GM18511 (cell line): ENCODE data around the gene ANKDD1A.

Source experiments
- ATAC-seq: cut with Tn5 transposase; IDR thresholded peaks from one replicate; pipeline ENCODE4 v1.9.1; 2021; ENCODE audit warnings: mild to moderate bottlenecking, moderate library complexity; ENCODE audit not compliant: unreplicated experiment

Gene ANKDD1A

DNA sequence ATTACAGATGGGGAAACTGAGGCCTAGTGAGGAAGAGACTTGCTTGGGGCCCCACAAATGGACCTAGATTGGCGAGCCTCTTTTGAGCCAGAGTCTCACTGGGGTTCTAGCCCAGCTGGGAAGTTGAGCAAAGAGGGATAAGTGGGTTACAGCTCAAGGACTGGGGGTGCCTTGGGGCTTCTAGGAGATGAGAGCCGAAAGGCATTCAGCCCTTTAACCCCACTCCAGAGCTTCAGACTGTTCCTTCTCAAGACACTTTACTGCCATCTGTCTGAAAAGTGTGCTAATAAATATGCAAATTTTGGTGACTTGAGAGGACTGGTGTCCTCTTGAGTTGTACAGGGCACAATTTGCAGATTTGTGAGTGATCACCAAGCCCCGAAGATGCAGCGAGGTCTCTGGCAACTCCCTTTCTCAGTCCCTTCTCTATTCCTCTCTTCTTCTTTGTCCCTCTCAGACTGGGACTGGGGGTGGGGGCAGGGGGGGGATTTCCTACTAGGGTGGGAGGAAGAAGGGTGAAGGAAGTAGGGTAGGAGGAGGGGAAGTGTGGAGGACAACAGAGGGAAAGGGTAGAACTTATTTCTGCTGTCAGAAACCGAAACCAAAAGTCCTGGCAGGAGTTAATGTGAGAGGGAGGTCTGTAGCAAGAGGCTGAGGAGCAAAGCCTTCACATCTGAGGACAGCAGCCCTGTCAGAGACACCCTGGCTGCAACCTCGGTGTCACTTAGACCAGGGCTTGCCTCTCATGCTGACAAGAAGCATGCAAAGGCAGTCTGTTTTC, 16.2 kb upstream of the ANKDD1A start:
- ATAC-seq = peak; percentile 24

DNA sequence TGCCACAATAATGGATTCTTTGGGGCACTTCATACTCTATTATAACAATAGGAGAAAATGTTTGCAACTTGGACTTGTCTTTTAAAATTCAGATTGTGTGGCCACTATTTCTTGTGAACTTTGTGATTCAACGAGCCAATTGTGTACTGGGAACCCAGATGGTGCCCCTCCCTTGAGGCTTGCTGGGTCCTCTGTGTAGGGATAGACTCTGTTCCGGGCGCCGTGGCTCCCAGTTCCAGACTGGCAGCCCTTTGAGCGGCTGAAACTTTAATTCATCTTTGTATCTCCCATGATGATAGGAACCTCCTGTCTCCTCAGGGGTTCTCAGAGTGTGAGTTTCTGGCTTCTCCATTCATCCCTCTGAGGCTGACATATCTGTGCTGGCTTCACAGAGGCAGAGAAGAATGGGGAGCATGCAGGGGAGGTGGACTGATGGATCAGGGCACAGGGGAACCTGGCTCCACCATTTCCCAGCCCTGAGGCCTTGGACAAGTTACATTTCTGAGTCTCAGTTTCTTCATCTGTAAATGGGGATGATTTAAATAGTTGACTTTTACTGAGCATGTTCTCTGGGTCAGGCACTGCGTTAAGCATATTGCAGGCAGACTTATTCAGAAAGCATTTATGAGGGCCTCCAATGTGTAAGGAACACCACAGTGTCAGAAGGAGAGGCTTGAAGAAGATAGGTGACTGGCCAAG, 15.2 kb upstream of the ANKDD1A start:
- ATAC-seq = no peak

DNA sequence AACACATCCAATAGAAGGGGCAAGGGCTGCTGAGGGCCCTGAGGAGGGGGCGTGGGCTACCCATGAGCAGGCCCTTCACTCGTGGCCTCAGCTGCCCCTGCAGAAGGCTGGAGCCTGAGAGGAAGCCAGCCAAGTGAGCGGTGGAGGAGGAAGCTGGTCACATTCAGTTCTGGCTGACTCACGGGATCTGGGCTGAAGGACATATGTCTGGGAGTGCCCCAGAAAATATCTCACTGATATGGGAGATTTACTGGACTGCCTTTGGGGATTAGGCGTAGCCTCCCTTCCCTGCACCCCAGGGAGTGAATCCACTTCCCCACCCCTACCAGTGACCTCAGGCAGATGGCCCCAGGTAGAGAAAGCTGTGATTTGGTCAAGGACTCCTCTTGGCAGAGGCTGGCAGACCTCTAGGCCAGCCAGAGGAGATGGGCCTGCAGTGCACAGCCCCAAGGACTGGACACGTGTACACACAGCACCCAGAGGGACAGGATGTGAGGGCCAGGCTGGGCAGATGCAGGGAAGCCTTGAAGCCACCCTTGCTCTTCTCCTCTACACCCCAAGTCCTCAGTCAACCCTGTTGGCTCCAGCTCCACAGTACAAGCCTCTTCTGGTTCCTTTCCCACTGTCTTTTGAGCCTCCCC, 14.2 kb upstream of the ANKDD1A start:
- no peak for ATAC-seq

DNA sequence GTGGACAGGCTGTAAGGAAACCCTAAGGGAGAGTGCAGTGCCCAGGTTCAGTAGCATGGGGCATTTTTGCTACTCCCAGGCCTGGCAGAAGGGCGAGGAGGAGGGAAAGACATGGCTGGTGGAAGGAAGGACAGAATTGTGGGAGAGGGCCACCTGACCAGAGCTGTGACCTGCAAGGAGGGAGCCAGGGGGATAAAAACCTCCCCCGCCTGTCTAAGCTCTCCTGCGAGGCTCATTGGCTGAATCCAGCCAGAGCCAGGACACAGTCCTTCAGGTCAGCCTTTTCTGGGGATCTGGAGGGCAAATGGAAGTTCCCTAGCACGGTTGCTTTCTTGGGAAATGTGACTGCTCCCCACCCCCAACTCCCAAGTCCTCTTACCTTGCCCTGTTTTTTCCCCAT, 13.3 kb upstream of the ANKDD1A start:
- no peak for ATAC-seq

DNA sequence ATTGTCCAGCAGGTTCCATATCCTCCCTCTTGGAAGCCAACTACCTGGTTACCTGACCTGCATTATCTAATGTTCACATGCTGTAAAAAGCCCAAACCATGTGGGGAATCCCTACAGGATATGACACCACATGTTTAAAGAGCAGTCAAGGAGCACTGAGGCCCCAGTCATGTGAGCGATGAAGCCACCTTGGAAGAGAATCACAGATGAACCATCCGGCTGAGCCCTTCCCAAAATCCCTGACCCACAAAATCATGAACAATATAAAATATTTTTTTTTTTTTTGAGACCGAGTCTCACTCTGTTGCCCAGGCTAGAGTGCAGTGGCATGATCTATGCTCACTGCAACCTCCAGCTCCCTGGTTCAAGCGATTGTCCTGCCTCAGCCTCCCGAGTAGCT, 10.6 kb upstream of the ANKDD1A start:
- ATAC-seq = no peak

DNA sequence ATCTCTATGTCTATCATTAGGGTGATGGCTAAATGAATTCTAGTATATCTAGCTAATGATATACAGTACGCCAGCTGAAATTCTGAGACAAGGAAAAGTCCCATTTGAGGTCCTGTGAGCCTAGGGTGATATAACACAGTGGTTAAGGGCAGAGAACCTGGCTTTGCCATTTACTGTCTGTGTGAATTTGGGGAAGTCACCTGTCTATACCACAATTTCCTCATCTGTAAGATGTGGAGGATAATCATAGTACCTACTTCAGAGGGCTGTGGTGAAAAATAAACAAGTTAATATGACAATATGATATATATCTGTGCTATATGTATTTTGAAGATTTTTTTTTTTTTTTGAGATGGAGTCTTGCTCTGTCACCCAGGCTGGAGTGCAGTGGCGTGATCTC, 9.8 kb upstream of the ANKDD1A start:
- ATAC-seq = no peak

DNA sequence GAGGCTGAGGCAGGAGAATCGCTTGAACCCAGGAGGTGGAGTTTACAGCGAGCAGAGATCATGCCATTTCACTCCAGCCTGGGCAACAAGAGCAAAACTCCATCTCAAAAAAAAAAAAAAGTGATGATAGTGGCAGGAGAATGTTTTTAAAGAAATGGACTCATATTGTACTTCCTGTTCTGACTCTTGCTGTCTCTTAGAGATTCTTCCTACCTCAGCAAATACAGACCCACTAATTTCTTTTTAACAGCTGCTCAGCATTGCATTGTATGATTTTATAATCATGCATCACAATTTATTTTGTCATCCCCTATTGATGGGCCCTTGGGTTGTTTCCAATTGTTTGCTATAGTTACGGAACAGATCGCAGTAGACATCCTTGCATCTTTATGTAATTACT, 8.8 kb upstream of the ANKDD1A start:
- no peak for ATAC-seq

DNA sequence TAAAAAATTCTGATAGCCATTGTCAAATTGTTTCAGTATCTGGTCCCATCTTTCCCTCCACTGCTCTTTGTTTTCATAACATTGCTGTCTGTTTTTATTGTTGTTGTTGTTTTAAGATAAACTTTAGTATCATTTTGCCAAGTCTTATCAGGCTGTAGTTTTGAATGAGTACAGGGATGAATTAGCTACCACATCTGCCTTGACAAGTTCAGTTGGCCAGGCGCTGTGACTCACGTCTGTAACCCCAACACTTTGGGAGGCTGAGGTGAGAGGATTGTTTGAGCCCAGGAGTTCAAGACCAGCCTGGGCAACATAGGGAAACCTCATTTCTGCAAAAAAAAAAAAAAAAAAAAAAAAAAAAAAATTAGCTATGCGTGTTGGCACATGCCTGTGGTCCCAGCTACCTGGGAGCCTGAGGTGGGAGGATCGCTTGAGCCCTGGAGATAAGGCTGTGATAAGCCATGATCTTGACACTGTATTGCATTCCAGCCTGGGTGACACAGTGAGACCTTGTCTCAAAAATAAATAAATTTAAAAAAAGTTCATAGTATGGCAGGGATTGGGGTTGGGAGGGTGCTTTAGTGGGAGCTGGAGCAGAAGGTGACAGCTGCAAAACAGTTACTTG, 8.3 kb upstream of the ANKDD1A start:
- no peak for ATAC-seq

DNA sequence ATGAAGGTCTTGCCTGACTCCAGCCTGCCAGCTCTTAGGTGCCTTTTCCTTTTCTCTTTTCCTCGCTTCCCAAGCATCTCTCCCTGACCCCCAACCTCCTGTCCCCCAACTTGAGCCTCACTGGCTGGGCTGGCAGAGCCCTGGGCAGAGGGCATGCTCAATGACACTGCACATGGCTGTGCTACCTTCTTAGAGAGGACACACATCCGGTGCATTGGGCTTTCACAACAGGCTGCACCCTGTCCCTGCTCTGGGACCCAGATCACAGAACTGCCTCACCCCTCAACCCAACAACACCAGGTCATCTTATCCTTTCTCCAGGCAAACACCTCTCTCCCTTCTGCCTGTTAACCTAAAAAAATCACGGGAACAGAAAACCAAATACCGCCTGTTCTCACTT, 7.5 kb upstream of the ANKDD1A start:
- ATAC-seq = no peak

DNA sequence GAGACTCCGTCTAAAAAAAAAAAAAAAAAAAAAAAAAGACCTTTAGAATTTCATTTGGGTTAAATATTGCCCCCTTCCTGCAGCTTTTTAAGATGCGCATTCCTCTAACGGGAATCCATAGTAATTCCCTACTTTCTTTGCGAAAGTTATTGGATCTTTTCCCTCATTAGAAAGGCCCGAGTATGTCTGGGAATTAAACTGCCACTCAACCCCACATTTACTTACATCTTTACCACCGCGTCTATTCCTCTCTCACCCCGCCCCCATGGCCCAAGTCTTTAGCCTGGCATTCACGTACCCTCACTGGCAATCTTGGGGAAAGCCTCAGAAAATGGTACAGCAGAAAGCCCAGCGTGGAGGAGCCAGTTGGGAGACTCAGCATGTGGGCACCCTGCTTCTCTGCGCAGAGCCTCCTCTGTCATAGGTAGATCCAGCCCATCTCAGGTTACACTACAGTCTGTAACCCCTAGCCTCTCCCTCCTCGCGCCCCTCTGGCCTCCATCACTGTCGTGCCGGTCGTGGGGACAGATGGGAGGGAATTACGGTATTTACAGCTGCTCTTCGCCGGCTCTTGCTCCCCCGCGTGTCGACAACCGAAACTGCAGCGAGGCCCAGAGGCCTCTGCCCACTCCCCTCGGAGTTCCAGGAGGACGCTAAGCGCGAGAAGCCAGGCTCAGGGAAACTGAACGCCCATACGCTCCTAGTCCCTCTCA, 6.4 kb upstream of the ANKDD1A start:
- peak; percentile 56 for ATAC-seq

DNA sequence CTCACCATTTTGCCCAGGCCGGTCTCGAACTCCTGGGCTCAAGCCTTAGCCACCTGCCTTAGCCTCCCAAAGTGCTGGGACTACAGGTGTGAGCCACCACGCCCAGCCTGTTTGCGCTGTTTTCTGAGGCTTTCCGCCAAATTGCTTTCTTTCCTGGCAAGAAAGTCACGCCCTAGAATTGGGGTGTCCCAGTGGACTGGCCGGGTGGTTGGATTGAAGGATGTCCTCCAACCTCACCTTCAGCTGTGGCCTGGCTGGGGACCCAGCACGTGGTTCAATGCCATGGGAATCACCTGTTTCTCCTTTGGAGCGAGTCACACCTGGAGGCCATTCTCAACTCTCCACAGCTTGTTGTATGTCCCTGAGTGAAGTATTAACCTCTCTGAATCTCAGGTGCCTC, 5.8 kb upstream of the ANKDD1A start:
- ATAC-seq = no peak

DNA sequence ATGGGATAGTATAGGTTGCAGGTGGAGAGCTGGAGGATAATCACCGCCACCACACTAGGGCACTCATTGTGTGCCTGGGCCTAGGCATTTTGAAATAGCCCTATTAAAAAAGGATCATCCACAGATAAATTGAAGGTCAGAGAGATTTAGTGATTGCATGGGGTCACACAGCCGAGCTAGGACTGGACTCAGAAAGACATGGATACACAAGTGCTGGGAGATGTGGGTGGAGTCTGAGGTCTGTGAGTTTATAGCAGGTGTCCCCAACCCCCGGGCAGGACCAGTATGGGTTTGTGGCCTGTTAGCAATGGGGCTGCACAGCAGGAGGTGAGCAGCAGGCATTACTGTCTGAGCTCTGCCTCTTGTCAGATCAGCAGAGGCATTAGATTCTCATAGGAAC, 5.3 kb upstream of the ANKDD1A start:
- no peak for ATAC-seq

DNA sequence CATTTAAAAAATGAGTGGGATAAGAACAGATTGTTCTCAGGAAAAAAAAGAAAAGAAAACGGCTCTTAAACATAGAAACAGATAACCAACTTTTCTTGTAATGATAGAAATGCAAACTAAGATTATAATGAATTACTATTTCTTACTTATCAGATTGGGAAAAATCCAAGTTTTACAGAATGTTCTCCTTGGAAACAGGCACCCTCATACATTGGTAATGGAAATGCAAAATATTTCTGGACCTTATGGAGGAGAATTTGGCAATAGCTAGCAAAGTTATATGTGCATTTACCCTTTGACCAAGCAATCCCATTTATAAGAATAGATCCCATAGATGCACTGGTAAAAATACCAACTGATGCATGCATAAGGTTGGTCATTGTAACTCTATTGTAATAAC, 3.7 kb upstream of the ANKDD1A start:
- ATAC-seq = no peak

DNA sequence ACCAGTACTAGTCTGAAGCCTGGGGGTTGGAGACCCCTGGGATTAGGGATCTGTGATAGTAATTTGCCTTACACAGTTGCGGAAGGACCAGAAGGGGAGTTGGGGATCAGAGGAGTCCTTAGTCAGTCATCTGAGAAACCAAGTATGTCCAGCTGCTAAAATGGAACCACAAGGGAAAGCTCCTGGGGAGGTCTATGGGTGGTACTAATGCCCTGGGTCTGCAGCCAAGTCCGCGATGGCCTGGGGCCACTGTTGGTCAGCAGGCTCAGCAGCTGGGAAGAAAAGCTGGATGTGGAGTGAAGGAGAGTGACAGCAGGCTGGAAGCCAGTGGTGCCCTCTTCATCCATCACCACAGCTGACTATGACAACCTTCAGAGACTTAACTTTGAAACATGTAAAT, 2.2 kb upstream of the ANKDD1A start:
- ATAC-seq = no peak

DNA sequence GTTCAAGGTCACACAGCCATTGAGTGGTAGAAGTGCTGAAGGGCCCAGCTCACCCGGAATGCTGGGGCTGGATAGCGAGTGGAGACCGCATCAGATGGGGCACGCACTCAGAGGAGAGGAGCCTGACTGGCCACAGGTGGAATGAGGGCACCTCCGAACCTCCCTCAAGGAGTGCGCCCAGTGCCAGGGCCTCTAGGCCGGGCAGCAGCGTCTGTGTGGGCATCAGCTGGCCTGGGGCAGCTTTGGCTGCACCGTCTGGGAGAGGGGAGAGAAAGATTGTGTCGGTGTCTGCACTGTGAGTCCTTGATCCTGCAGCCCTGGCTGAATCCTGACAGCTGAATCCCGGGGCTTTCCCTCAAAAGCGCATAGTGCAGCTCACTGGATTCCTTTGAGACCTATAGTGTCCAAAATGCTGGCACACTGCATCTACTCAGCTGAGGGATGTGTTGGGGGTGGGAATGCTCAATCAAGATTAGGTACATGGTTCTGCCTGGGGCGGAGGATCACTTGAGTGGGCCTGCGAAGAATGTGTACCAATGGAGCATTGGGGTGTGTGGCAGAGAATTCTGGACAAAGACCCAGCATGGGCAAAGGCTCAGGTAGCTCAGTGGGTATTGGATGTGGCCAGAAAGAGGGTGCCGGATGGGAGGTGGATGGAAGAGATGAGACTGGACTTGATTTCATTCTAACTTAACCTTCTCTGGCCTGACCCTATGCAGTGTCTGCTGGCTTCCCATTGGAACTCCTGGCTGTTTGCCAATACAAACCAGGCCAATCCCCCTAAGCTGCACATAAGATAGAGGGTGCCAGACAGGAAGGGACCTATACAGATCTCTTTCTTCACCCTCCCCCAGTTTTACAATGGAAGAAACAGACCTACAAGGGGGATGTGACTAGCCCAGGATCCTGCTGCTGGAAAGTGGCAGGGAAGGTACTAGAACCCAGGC, 950 bp downstream of the ANKDD1A start:
- no peak for ATAC-seq

DNA sequence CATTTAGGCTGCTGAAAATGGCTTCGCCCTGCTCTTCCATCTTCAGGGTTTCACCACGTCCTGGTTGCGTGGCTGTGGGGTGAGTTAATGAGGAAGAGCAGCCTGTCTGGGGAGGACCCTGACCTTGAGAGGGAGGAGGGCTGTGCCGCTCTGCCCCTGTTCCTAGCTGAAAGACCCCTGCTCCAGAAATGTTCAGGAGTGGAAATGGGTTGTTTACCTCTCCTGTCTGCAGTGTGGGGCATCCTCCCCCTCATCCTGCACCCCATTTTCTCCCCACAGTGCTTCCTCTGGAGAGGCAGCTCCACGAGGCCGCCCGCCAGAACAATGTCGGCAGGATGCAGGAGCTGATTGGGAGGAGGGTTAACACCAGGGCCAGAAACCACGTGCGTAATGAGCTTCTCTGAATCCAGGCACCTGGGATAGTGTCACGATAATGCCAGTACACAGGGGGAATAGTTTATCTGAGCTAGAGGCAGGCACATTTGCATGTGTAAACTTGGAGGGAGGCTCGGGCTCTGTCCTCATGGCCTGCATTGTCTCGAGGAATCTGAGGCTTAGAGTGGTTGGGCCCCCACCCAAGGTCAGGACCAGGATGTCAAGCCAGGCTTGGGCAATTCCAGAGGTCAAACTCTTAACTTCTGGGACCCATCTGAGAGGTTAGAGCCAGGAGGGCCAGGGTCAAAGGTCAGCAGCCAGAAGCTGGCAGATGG, 4.0 kb downstream of the ANKDD1A start:
- no peak for ATAC-seq

DNA sequence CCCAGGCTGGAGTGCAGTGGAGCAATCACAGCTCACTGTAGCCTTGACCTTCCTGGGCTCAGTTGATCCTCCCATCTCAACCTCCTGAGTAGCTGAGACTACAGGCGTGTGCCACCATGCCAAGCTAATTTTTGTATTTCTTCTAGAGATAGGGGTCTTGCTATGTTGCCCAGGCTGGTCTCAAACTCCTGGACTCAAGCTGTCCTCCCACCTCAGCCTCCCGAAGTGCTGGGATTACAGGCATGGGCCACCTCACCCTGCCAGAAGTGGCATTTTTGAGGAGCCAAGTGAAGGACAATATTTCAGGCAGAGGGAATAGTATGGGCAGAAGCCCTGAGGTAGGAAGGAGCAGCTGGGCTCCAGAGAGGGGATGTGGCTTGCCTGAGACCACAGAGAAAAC, 4.7 kb downstream of the ANKDD1A start:
- ATAC-seq = no peak

DNA sequence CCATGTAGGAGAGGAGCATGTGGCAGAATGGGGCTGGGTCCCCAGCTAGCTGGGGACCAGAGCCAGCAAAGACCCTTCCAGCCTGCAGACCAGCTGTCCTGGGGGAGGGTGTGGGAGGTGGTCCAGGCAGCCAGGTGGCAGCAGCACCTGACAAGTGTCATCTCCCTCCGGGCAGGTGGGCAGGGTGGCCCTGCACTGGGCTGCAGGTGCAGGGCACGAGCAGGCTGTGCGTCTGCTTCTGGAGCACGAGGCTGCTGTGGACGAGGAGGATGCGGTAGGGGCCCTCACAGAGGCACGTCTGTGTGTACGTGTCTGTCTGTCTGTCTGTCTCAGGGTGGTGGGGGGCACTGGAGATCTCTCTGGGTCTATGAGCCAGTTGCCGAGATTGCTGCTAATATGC, 5.5 kb downstream of the ANKDD1A start:
- ATAC-seq = no peak

DNA sequence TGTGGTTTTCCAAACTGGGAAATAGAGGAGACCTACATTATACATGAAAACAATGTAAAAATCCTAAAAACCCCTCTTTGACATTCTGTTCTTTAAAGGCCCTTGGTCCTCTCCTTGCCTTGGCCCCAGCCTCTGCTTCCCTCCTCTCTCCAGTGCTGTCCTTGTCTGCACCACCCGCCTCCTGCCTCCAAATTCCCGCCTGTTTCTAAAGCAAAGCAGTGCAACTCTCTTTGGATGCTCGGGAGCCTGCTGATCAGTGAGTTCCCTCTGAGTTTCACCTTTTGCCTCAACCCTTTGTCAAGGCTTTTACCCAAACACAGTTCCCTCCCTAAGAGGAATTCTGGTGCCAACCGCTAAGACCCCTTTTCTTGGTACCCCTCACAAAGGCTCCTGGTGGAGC, 8.0 kb downstream of the ANKDD1A start:
- ATAC-seq = no peak
